Neural cell (in vitro differentiated cells): ENCODE results near the gene TP53TG5. TPM values are rescaled to one million over a fixed set of nuclear protein-coding genes. Genes with fewer than 3 reads are reported as not detected.

Experiments used
- H2AFZ ChIP-seq: fragments of 200-600, 300-800 bp; sonication (generic), shearing (Covaris generic); 2 replicates; pipeline ENCODE4 v1.6.0; 2014; ENCODE audit warnings: low read depth, mild to moderate bottlenecking, antibody characterized with exemption, low read length, moderate library complexity
- H3F3A ChIP-seq: fragments of 200-600 bp; shearing (Covaris generic); 2 replicates; pipeline ENCODE4 v1.6.1; 2016; ENCODE audit warnings: mild to moderate bottlenecking, moderate library complexity, mixed read lengths, antibody characterized with exemption, low read length; ENCODE audit not compliant: insufficient read depth, poor library complexity, severe bottlenecking
- H3K27ac ChIP-seq: fragments of 200-600, 300-800 bp; sonication (generic), shearing (Covaris generic); 2 replicates; pipeline ENCODE4 v1.5.1; 2014; ENCODE audit warnings: mild to moderate bottlenecking, low read length, moderate library complexity
- H3K27me3 ChIP-seq: fragments of 300-800, 200-600 bp; sonication (generic), shearing (Covaris generic); 2 replicates; pipeline ENCODE4 v1.6.0; 2014; ENCODE audit warnings: mild to moderate bottlenecking, low read depth, low read length, moderate library complexity; ENCODE audit not compliant: insufficient read depth
- H3K36me3 ChIP-seq: fragments of 300-800, 200-600 bp; sonication (generic), shearing (Covaris generic); 2 replicates; pipeline ENCODE4 v1.5.1; 2014; ENCODE audit warnings: mild to moderate bottlenecking, antibody characterized with exemption, low read length, moderate library complexity; ENCODE audit not compliant: insufficient read depth
- H3K4me2 ChIP-seq: fragments of 300-800, 200-600 bp; sonication (generic), shearing (Covaris generic); 2 replicates; pipeline ENCODE4 v1.6.0; 2014; ENCODE audit warnings: mild to moderate bottlenecking, low read length
- H3K4me3 ChIP-seq: fragments of 300-800, 200-600 bp; sonication (generic), shearing (Covaris generic); 2 replicates; pipeline ENCODE4 v1.5.1; 2014; ENCODE audit warnings: mild to moderate bottlenecking, low read length, moderate library complexity
- H3K79me2 ChIP-seq: fragments of 200-600 bp; shearing (Covaris generic); replicated peaks from 2 replicates; pipeline ENCODE4 v1.6.0; 2014; ENCODE audit warnings: mild to moderate bottlenecking, low read length, moderate library complexity; ENCODE audit not compliant: insufficient read depth
- H3K9ac ChIP-seq: fragments of 300-800, 200-600 bp; sonication (generic), shearing (Covaris generic); 2 replicates; pipeline ENCODE4 v1.6.1; 2016; ENCODE audit warnings: mild to moderate bottlenecking, low read length, mixed read lengths
- H3K9me2 ChIP-seq: fragments of 200-600 bp; shearing (Covaris generic); 2 replicates; pipeline ENCODE4 v1.6.1; 2016; ENCODE audit warnings: mild to moderate bottlenecking, low read length, mixed read lengths; ENCODE audit not compliant: insufficient read depth
- H3K9me3 ChIP-seq: fragments of 200-600, 300-800 bp; sonication (generic), shearing (Covaris generic); 2 replicates; pipeline ENCODE4 v1.6.1; 2016; ENCODE audit warnings: mild to moderate bottlenecking, mixed run types, low read length, moderate library complexity, mixed read lengths
- H4K20me1 ChIP-seq: fragments of 200-600 bp; shearing (Covaris generic); 2 replicates; pipeline ENCODE4 v1.6.1; 2016; ENCODE audit warnings: mild to moderate bottlenecking, mixed run types; ENCODE audit not compliant: insufficient read depth
- EP300 ChIP-seq: fragments of 450-650 bp; conservative IDR thresholded peaks from 2 replicates; pipeline ENCODE4 v1.6.1; 2014; ENCODE audit warnings: antibody characterized with exemption, mild to moderate bottlenecking, moderate library complexity; ENCODE audit not compliant: poor library complexity, severe bottlenecking
- EZH2 ChIP-seq: fragments of 200-600, 300-800 bp; shearing (Covaris generic), sonication (generic); IDR thresholded peaks from 2 replicates; pipeline ENCODE4 v1.6.1; 2014; ENCODE audit warnings: antibody characterized with exemption, low read length, borderline replicate concordance, mild to moderate bottlenecking; ENCODE audit not compliant: insufficient read depth, poor library complexity, severe bottlenecking
- MXI1 ChIP-seq: fragments of 450-650 bp; conservative IDR thresholded peaks from 2 replicates; pipeline ENCODE4 v1.6.1; 2014; ENCODE audit warnings: antibody characterized with exemption, mild to moderate bottlenecking; ENCODE audit not compliant: poor library complexity, severe bottlenecking
- POLR2AphosphoS5 ChIP-seq: IDR thresholded peaks from 2 replicates; pipeline ENCODE4 v1.6.1; 2012
- RAD21 ChIP-seq: fragments of 450-650 bp; conservative IDR thresholded peaks from 2 replicates; pipeline ENCODE4 v1.6.1; 2014; ENCODE audit warnings: antibody characterized with exemption, mild to moderate bottlenecking, moderate library complexity
- SMC3 ChIP-seq: fragments of 450-650 bp; conservative IDR thresholded peaks from 2 replicates; pipeline ENCODE4 v1.6.1; 2014; ENCODE audit warnings: antibody characterized with exemption, mild to moderate bottlenecking, moderate library complexity; ENCODE audit not compliant: poor library complexity
- TAF1 ChIP-seq: IDR thresholded peaks from 2 replicates; pipeline ENCODE4 v1.6.1; 2012; ENCODE audit warnings: low read depth
- polyA plus RNA-seq: library from polyadenylated mRNA; depleted of rRNA; stranded (reverse); fragments of >200 nt; gene quantifications from 2 replicates; pipeline ENCODE4 v1.2.3, GENCODE V29; 2014
- TF ChIP-seq, protein P1 (sequence below): fragments of 450-650 bp; IDR thresholded peaks from 2 replicates; pipeline ENCODE4 v1.5.1; 2014; ENCODE audit warnings: antibody characterized with exemption, mild to moderate bottlenecking, moderate library complexity; ENCODE audit not compliant: poor library complexity, severe bottlenecking
- TF ChIP-seq, protein P2 (sequence below): IDR thresholded peaks from 2 replicates; pipeline ENCODE4 v1.6.1; 2012; ENCODE audit warnings: borderline replicate concordance

Gene TP53TG5
- polyA plus RNA-seq, 1 donor from 2014 or later = not detected

DNA sequence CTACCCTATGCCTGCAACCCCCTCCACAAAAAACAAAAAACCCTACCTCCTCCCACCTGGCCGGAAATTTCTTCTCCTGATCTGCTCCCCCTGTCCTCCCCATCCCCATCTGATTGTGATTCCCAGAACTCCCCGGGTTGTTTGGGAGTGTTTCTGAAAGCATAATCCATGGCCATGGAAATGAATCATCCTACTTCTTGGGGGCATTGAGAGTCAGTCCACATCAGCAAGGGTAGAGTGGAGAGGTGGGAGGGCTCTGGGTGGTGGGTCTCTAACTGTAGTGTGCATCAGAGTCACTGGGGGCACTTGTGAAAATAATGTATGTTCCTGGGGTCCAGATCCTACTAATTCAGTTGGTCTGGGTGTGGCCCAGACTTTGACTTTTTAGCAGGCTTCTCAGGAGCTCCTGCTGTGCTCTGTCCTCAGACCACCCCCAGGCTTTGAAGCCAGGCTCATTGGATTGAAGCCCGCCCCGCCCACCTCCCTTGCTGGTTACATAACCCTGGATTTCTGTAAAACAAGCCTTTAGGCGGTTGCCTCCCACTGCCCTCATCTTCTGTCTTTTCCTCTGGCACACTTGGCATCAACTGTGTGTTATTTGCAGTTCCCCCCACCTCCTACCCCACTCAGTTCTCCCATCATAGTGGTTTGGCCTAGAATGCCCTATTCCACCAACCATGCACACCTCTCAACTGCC lies 48.3 kb upstream of the TP53TG5 start:
- Histone ChIP-seq H3K9ac (no peak overlapping the region), H4K20me1 (no peaks in the 10 kb centered on the region), H3K36me3 (no peaks in the 10 kb centered on the region), H3K9me3 (no peaks in the 10 kb centered on the region), H3K4me3 (no peak overlapping the region), H3F3A (no peaks in the 10 kb centered on the region), H3K27me3 (no peaks in the 10 kb centered on the region), H2AFZ (no peak overlapping the region), H3K27ac (no peak overlapping the region), H3K4me2 (no peak overlapping the region), H3K79me2 (no peaks in the 10 kb centered on the region), H3K9me2 (no peaks in the 10 kb centered on the region)
- TF ChIP-seq, protein P1, sequence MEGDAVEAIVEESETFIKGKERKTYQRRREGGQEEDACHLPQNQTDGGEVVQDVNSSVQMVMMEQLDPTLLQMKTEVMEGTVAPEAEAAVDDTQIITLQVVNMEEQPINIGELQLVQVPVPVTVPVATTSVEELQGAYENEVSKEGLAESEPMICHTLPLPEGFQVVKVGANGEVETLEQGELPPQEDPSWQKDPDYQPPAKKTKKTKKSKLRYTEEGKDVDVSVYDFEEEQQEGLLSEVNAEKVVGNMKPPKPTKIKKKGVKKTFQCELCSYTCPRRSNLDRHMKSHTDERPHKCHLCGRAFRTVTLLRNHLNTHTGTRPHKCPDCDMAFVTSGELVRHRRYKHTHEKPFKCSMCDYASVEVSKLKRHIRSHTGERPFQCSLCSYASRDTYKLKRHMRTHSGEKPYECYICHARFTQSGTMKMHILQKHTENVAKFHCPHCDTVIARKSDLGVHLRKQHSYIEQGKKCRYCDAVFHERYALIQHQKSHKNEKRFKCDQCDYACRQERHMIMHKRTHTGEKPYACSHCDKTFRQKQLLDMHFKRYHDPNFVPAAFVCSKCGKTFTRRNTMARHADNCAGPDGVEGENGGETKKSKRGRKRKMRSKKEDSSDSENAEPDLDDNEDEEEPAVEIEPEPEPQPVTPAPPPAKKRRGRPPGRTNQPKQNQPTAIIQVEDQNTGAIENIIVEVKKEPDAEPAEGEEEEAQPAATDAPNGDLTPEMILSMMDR = no peak
- TF ChIP-seq TAF1 = no peak

DNA sequence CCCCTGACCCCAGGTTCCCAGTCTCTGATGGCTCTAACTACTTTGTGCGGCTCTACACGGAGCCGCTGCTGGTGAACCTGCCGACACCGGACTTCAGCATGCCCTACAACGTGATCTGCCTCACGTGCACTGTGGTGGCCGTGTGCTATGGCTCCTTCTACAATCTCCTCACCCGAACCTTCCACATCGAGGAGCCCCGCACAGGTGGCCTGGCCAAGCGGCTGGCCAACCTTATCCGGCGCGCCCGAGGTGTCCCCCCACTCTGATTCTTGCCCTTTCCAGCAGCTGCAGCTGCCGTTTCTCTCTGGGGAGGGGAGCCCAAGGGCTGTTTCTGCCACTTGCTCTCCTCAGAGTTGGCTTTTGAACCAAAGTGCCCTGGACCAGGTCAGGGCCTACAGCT lies 47.4 kb upstream of the TP53TG5 start:
- no peaks in the 10 kb centered on the region for H4K20me1 ChIP-seq
- no peaks in the 10 kb centered on the region for H3K27me3 ChIP-seq
- no peaks in the 10 kb centered on the region for H3K36me3 ChIP-seq
- H3K4me3 ChIP-seq = no peak overlapping the region
- H3K4me2 ChIP-seq = no peak overlapping the region
- no peak overlapping the region for H2AFZ ChIP-seq
- no peaks in the 10 kb centered on the region for H3K79me2 ChIP-seq
- H3K9me3 ChIP-seq = no peaks in the 10 kb centered on the region
- no peaks in the 10 kb centered on the region for H3F3A ChIP-seq
- H3K9ac ChIP-seq = no peak overlapping the region
- H3K9me2 ChIP-seq = no peaks in the 10 kb centered on the region
- TF ChIP-seq SMC3 = no peak
- TF ChIP-seq, protein P1 = no peak
- TF ChIP-seq EP300 = no peak
- TF ChIP-seq RAD21 = no peak
- no peak for TF ChIP-seq EZH2
- TF ChIP-seq POLR2AphosphoS5 = no peak
- no peak for TF ChIP-seq TAF1
- no peak for TF ChIP-seq MXI1
- TF ChIP-seq, protein P2, sequence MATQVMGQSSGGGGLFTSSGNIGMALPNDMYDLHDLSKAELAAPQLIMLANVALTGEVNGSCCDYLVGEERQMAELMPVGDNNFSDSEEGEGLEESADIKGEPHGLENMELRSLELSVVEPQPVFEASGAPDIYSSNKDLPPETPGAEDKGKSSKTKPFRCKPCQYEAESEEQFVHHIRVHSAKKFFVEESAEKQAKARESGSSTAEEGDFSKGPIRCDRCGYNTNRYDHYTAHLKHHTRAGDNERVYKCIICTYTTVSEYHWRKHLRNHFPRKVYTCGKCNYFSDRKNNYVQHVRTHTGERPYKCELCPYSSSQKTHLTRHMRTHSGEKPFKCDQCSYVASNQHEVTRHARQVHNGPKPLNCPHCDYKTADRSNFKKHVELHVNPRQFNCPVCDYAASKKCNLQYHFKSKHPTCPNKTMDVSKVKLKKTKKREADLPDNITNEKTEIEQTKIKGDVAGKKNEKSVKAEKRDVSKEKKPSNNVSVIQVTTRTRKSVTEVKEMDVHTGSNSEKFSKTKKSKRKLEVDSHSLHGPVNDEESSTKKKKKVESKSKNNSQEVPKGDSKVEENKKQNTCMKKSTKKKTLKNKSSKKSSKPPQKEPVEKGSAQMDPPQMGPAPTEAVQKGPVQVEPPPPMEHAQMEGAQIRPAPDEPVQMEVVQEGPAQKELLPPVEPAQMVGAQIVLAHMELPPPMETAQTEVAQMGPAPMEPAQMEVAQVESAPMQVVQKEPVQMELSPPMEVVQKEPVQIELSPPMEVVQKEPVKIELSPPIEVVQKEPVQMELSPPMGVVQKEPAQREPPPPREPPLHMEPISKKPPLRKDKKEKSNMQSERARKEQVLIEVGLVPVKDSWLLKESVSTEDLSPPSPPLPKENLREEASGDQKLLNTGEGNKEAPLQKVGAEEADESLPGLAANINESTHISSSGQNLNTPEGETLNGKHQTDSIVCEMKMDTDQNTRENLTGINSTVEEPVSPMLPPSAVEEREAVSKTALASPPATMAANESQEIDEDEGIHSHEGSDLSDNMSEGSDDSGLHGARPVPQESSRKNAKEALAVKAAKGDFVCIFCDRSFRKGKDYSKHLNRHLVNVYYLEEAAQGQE = no peak
- H3K27ac ChIP-seq = no peak overlapping the region
